CD4-positive, alpha-beta T cell treated with Interleukin-6 for 4 hours (primary cell): ENCODE results near the gene EIF3I.

Experiments used
- DNase-seq: peaks from one replicate; pipeline ENCODE4 v3.0.0-alpha.2; 2020; ENCODE audit warnings: mixed read lengths

EIF3I gene

DNA sequence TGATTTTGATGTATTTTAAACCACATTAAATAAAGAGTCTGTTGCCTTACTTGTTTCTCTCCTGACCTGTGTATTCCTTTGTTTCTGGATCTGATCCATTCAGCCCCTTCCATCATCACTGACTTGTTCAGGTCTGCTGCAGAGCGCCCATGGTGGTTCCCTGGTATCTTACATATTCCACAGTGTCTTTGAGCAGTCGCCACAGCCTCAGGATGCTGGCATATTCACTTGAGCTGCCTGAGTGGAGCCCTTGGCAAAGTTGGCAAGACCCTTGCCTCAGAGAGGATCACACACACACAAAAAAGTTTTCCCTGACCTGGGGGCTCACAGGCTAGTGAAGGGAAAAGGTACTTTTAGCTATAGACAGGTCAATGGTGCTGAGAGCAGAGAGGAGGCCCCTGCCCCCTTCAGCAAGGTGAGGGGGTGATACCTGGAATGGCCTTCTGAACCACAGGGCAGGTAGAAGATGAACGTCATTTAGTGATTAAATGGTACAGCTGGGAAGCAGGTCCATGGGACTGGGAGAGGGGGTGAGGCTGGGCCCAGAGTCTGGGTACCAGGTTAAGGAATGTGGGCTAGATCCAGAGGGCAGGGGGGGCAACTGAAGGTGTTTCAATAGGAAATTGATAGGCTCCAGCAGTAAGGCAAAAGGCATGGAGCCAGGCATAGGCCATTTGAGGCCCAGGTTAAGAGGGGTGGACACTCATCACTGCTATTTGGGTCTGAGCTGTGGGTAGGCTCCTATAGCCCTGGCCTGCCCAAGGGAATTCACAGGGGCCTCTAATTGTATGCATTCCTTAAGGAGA is 23.8 kb upstream of the EIF3I start:
- DNase-seq: no peak

DNA sequence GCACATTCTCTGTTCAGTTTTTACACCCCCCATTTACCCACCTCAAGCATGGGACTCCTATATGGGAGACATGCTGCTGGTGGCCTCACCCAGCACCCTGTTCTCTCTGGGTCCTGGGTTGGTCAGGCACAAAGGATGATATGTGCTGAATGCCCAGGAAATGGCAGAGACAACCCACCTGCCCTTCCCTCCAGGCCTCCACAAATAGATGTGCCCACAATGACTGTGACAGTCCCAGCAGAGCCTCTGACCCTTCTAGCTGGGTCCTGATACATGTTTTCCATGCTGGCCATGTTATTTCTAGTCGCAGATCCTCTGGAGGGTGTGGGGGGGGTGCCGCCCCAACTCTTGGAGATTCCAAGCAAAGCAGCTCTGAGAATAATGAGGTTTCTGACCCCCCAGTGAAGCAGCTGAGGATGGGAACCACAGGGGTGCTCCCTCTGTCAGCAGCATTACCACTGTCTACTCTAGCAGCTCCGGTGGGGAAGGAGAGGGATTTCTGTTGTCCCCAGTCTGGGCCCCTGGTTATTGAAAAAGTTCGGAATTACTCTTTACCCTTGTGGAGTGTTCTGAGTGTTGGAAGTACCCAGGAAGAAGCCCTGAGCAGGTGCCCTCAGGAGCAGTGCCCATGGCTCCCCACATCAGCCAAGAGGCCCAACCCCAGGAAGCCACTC is 23.0 kb upstream of the EIF3I start:
- no peak for DNase-seq

DNA sequence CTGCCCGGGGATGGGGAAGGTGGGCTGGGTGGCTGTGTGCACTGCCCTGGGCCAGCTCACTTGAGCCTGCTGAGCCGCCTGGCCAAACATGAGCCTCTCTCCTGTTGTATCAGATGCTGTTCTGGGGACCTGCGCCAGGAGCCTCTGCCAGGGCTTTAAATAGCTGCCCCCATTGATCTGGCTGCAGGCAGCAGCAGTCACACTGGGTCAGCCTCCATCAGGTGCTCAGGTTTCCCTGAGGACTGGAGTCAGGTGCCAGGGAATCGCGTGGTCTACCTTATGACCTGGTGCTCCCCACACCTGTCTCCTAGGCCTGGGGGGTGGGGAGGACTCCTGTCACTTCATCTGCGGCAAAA is 22.5 kb upstream of the EIF3I start:
- DNase-seq: no peak

DNA sequence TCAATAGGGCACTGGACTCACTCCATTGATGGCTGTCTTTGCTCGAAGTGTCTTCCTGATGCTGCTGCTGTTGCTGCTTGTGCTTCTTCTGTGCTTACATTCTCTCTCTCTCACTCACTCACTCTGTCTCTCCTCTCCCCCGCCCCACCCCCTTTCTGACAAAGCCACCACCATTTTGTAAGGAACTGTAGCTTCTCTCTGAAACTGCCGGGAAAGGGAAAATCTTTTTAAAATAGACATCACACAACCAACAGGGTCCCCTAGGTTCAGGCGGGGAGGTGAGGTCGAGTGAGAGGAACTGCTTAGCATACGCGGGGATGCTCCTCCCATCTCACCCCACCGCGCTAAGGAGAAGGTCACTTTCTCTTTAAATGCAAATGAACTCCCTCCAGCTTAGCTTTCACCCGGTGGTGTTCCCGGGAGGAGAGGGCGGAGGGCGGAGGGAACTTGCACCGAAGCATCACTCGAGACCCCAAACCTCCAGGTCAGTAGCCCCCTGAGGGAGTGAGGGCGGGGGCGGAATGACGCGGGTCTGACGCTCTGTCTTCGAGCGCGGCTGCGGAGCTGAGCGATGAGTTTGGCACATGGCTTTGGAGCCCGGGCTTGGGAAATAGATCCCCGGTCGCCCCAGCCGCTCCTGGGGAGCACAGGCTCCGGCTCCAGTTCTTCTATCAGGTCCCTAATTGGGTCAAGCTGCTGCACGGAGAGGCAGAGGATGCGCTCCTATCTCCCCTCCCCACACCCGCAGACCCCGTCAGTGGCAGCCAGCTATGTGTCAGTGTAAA is 21.8 kb upstream of the EIF3I start, which contains the start of gene CCDC28B:
TSS of gene CCDC28B (plus strand) at position 370 of the 785 bp plus-strand sequence. CDS start 1,341 bp downstream, outside the sequence.
- peak; percentile 60 for DNase-seq

DNA sequence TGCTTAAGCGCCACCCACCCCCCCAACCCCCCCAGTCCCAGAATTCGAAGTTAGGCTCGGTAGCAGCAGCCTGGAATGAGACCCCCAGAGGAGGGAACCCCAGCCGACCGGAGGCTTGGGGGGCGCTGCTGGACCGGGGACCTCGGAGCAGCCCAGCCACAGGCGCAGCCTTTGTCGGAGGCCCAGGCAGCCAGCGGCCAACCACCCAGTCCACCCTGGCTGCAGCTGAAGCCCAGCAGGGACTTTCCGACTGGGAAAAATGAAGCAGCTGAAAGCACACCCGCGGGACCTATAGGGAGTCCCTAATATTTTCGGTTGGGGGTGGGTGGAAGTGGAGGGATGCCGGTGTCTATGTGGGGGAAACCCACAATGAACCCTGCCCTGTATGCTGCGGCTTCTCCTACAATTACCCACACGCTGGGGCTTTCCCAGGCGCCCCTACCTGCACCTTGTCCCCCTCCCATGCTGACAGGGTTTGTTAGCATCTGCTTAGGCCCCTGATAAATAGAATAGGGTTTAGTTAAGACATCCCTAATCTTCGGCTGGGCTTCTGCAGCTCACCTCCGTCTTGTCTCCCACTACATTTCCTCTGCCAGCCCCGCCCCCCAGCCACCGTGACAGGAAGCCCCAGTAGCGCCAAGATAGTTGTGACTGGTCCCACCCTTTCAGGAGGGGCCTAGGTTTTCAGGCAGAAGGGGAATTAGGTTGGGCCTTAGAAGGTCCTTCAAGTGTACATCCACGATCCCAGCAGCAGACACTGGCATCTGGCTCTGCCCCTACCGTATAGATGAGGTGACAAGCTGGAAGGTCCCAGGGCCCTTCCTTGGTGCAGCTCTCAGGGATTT is 21.0 kb upstream of the EIF3I start:
- DNase-seq: peak; percentile 88

DNA sequence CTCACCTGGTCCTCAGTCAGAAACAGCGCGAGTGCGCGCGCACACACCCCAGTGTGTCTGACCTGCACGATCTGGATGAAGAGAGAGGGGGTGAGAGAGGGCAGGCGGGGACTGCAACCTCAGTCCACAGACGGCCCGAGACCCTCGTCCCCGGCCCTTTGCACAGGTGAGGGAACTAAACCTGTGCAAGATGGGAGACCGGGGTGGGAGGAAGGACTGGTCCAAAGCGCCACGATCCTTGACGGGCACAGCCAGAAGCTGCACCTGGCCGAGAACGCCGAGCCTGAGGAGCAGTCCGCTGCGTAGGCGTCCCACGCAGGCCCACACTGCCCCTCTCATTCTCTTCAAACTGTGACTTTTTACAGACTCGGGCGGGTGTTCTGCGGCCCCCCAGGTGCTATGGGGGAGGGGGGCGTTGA is 17.3 kb upstream of the EIF3I start:
- DNase-seq: no peak

DNA sequence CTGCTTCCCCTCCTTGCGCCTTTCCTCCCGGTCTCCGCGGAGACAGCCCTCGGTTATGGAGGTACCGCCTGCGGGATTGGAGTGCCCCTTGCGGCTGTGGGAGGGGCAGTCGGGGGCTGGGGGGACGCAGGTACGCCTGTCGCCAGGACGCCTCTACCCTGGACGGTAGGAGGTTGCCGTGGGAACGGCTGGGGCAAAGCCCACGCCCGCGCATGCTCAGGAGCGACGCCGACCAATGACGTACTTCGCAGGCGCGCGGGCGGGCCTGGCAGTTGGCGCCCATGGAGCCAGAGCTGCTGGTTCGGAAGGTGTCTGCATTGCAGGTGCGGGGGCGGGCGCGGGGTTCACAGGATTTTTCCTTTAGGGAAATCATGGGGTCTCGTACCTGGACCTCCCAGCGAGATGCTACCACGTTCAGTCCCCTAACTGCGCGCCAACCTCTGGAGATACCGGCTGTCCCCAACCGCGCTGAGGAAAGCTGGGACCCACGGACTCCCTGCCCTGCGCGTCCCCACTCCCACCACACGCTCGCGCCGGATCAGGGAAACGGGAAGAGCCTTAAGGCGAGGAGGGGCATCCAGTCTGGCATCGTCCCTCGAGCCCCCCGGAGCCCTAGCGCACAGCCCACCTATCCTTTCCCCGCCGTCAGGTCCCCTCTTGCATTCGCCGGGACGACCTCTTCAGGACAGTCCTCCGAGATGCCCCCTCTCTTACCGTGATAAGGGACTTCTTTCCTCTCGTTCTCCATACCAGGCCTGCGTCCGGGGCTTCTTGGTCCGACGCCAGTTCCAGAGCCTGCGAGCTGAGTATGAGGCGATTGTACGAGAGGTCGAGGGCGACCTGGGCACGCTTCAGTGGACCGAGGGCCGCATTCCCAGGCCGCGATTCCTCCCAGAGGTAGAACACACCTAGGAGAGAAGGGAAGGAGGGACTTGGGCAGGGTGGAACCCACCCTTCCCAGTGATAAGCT is 16.5 kb upstream of the EIF3I start, which contains the start of gene IQCC:
TSS of gene IQCC (plus strand) at position 271 of the 970 bp plus-strand sequence. CDS start at position 282, 11 bp downstream.
- peak; percentile 88 for DNase-seq

DNA sequence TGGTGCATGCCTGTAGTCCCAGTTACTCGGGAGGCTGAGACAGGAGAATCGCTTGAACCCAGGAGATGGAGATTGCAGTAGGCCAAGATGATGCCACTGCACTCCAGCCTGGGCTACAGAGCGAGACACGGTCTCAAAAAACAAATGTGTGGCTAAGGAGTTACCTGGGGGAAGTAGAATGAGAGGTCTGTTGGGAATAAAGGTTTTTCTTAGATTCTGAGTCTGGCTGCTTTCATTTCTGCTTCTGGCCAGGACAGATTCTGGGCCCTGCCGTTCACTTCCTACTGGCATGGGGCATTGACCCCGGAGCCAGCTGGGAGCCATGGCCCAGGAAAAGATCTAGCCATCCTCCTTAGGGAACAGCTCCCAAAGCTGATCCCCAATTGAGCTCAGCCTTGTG is 13.7 kb upstream of the EIF3I start:
- no peak for DNase-seq

DNA sequence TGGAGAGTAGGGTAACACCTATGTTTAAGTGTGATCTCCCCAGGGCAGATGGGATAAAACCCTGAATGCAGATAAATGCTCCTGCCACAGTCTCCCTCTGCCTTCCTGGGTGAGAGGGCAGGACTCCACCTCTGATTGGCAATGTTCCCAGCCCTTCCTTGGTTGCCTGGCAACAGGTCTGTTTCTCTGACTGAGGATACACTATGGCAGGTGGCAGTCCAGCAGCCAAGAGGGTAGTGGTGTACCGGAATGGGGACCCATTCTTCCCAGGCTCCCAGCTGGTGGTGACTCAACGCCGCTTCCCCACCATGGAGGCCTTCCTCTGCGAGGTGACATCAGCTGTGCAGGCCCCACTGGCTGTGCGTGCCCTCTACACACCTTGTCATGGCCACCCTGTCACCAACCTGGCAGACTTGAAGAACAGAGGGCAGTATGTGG is 13.3 kb upstream of the EIF3I start, which contains the start of gene DCDC2B:
TSS of gene DCDC2B (plus strand) at position 199 of the 438 bp plus-strand sequence. CDS start at position 204, 5 bp downstream.
- DNase-seq: no peak

DNA sequence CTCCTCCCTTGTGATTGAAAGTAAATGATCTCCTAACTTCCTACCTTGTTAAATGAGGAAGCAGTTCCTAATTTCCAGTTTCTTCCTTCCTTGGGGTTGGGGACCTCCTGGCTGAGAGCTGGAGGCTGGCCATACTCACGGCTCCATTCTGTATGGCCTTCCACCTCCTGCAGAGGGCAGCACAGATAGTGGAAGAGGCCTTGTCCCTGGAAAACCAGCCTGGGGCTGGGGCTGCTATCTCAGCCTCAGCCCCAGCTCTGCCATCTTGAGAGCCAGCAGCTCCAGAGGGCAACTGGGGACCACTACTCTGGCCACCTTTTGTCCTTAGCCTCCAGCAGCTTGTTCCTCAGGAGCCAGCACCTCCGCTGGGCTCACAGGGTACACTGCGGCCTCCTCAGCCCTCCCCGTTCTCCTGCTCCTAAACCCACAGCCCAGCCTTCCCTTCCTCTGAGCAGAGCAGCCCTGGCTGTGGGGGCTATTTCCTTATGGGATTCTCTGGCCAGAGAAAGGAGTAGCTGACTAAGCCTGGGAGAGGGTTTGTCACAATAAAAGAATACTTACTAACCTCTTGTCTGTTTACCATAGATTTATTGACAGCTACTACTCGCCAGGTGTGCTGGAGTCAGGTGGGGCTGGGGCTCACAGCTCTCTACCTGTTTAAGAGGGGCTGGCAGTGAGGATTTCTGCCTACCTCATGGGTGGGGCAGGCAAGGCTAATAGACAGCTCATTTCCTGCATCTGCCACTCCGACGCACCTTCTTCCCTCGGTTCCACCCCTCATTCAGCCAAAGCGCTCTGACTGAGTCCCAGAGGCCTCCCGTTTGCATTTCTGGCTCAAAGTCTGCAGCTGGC is 6.4 kb upstream of the EIF3I start:
- peak; percentile 73 for DNase-seq

DNA sequence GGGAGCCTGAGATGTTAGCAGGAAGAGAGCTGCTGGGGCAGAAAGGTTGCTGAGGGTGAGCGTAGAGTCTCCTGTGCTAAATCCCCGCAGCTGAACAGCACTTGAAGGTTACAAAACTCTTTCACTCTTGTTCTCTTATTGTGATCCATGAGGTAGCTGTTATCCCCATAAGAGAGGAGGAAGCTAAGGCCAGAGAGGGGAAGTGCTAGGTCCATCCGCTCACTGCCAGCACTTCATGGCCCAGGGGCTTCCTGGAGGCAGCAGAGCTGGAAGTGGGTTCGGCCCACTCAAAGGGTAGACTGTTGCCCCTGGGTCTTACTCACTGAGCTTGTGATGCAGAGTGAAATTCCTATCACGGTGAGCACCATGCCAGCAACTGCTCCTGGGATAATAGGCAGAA is 5.6 kb upstream of the EIF3I start:
- no peak for DNase-seq

DNA sequence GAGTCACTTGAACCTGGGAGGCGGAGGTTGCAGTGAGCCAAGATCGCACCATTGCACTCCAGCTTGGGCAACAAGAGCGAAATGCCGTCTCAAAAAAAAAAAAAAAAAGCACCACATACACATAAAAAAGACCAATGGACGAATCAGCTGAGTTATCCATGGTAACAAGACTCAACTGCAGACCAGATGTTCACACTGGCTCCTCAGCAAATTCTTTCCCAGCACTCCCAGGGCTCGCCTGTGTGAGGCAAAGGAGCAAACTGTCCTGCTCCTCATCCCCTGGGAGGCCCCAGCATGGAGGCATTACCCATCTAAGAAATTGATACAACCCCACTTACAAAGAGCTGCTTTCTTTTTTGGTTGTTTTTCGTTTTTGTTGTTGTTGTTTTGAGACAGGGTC is 3.2 kb upstream of the EIF3I start:
- DNase-seq: no peak

DNA sequence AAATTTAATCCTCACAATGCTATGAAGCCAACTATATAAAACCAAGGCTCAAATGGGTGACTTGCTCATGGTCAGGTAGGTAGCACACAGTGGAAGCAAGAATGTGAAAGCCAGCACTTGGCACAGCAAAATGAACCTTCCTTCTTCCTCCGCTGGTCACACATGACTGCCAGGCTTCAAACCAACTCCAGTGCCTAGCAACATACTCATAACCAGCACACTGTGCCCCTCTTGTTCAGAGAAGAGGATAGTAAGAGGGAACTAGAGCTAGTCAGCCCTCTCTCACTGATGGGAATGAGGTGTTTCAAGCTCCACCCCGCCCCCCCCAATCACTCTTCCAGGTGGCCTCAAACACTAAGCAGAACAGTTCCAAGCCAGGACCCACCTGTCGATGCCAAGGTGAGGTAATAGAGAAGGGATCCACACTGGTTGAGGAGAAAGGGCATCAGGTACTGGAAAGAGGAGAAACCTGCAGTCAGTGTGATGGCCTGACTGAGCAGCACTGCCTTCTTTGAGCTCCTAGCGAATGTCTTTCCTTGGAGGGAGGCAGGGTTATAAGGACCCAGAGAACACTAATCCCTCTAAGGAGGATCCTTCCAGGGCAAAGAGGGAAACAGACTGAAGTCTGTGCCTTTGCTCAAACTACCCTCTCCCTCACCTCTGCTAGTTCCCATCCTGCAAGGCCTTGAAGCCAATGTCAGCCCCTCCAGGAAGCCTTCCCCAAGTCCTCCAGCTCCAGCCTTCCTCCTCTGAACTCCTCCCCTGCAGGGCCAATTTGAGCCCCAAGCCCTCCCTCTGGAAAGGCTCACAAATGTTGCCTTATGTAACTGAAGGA is 1.2 kb upstream of the EIF3I start:
- DNase-seq: no peak

DNA sequence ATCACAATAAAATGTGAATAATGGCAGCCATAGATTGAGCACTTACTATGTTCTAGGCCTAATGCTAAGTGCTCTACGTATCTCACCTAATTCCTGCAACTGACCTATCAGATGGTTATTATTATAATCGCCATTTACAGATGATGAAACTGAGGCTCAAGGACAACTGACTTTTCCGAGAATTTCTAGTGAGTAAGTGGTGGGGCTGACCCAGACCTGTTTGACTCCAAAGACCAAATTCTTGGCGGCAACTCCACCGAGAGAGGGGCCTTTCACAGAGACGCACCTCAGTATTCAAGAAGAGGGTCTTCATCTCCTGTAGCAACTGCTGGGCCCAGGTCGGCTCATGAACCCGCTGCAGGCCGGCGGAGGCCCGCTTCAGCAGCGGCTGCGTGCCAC is 627 bp upstream of the EIF3I start:
- DNase-seq: no peak

DNA sequence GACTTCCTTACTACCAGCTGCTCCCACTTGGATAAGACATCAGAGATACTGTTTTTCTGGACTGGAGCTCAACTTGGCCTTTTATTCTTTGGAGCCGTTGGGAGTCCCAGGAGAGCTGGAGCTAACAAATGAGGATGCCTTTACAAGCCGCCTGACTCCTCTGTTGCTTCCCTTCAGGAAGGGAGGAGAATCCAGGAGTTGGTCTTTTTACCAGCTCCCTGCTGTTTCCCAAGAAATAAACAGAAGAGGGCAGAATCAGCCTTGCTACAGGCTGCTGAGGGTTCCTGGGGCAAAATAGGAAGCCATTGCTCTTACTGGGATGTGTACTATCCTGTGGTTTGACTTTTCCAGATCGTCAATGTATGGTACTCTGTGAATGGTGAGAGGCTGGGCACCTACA is 1.5 kb downstream of the EIF3I start:
- DNase-seq: no peak

DNA sequence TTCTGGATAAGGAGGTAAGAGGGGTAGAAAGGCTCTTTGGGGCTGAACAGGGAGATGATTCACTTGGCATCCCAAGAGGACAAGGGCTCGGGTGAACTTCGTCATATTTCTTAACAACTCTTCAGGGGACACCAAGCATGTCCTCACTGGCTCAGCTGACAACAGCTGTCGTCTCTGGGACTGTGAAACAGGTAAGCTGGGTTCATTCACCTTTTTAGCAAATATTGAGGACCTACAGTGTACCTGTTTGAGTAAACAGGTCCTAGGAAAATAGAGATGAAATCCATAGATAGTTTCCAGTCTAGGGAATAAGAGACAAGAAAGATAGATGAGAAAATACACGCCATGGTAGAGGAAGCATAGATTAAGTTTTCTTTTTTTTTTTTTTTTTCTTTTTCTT is 2.1 kb downstream of the EIF3I start:
- no peak for DNase-seq

DNA sequence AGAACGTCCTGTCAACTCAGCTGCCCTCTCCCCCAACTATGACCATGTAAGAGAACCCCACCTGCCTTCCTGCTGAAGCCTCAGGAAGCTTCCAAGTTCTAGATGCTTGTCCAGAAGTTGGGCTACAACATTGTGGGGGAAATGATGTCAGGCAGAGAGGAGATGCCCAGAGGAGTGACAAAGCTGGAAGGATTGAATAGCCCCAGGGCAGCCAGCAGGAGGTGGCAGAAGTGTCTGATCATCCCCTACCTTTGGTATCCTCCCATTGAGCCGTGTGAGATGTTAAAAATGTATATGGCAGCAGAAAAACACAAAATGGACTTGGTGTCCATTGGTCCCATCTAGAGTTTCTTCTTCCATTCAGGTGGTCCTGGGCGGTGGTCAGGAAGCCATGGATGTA is 6.6 kb downstream of the EIF3I start:
- DNase-seq: no peak

DNA sequence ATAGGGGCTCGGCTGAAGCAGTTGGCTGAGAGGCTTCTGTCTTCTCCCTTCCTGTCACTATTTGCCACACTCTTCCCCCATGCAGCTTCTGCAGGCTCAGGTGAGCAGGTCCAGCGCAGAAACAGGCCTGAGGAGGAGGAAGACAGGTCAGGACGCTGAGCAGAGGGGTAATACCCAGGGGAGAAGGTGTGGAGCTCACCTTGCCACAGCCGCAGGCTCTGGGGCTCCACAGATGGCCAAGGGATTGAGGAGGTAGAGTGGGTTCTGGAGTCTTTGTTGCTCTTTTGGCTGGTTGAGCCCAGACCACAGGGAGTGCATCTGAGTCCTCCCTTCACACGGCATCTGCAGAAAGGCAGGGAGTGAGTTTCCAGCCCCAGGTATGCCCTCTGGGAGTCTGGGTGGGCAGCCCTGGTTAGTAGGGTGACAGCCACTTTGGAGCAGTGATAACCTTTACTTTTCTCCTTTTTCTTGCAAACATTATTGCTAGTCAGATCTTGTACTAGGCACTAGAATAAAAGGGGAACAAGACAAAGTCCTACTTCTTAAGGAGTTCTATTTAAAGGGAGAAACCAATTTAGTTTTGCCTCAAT is 9.7 kb downstream of the EIF3I start:
- no peak for DNase-seq
